Caki2 (cell line): ENCODE results near the gene PDZD4. TPM values are rescaled to one million over a fixed set of nuclear protein-coding genes. Genes with fewer than 3 reads are reported as not detected.

ENCODE experiments used
- DNase-seq: peaks from one replicate; pipeline ENCODE4 v3.0.0-alpha.2; 2015; ENCODE audit warnings: low read depth
- in situ Hi-C: cut with HindIII; loops from 2 replicates; pipeline ENCODE4 v1.10.0; 2016; ENCODE audit warnings: low sequenced_read_pairs, low pct_unique_long_range_greater_than_20kb, mixed read lengths
- total RNA-seq: library from RNA; depleted of rRNA; stranded (reverse); fragments of >200 nt; shearing (Covaris generic); gene quantifications from 2 replicates; pipeline ENCODE4 v1.2.3, GENCODE V29; 2014; ENCODE audit warnings: low replicate concordance

Gene PDZD4
- total RNA-seq, 1 experiment from 2014 or later, result 8.5 TPM

DNA sequence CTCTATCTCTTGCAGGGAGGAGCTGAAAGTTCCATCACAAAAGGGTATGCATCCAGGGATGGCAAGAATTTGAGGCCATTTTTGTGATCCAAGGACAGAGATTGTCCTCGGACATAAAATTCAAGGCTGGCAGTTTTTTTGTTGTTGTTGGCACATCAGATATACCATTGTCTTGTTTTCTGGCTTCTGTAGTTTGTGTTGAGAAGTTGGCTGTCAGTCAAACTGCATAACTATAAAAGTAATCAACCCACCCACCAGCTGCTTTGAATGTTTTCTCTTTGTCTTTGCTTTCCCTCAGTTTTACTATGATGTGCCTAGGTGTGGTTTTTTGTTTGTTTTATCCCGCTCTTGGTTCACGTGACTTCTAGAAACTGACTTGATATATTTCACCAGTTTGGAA is 21.6 kb upstream of the PDZD4 start:
- in situ Hi-C loops, result no loop called here
- DNase-seq, result no peak

GRCh38 chrX:153848325-153848724 is 18.0 kb upstream of the PDZD4 start:
- in situ Hi-C loops, result no loop called here
- DNase-seq, result no peak

- in situ Hi-C loops, result no loop called here
These were observed 15.5 kb upstream of the PDZD4 start for GRCh38 chrX:153845842-153846241.

GRCh38 chrX:153845195-153845594 is 14.9 kb upstream of the PDZD4 start:
- DNase-seq, result no peak
- in situ Hi-C loops, result no loop called here

More at GRCh38 chrX:153845842-153846241, 15.5 kb upstream of the PDZD4 start:
- no peak for DNase-seq

GRCh38 chrX:153844509-153845082 is 14.3 kb upstream of the PDZD4 start:
- in situ Hi-C loops, result no loop called here
- no peak for DNase-seq

DNA sequence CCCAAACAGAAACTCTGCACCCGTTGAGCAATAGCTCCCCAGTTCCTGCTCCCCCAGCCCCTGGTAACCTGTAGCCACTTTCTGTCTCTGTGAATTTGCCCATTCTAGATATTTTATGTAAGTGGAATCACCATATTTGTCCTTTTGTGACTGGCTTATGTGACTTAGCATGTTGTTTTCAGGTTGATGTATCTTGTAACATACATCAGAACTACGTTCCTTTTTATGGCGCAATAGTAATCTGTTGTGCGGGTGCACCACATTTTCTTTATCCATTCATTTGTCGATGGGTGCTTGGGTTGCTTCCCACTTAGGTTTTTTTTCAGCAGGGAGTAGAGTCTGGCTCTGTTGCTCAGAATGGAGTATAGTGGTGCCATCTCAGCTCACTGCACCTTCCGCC is 6.6 kb upstream of the PDZD4 start:
- in situ Hi-C loops, result no loop called here
- no peak for DNase-seq

- no peak for DNase-seq
- in situ Hi-C loops, result no loop called here
These were observed 2.4 kb upstream of the PDZD4 start for GRCh38 chrX:153832728-153833127.

DNA sequence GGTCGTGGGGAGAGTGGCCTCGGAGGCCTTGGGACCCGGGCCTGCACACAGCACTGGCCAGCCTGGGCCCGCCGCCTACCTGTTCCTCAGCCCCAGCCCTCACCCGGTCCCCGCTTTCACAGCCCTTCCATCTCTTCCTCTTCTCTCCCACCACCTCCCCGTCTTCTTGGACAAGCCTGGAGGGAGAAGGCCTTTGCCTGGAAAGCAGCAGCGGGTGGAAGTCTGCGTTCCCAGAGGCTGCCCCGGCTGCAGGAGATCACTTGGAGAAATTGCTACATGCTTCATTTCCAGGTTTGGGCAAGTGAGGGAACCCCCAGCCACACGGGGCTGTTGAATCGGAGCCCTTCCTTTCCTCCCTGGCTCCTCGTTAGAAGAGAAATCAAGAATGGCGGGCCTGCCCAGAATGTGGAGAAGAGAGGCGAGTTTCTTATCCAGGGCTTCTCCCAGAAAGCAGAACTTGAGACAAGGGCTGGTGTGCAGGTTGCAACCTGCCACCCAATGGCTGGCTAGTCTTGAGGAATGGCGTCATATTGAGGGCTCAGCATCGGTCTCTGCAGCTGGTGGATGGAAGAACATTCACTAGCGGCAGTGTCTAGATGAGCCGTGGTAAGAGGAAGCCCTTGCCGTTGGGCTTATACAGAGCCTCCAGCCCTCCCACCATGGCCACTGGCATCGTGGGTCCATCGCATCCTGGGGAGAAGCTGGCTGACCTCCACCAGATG is 1.2 kb upstream of the PDZD4 start:
- in situ Hi-C loops, result no loop called here
- no peak for DNase-seq

DNA sequence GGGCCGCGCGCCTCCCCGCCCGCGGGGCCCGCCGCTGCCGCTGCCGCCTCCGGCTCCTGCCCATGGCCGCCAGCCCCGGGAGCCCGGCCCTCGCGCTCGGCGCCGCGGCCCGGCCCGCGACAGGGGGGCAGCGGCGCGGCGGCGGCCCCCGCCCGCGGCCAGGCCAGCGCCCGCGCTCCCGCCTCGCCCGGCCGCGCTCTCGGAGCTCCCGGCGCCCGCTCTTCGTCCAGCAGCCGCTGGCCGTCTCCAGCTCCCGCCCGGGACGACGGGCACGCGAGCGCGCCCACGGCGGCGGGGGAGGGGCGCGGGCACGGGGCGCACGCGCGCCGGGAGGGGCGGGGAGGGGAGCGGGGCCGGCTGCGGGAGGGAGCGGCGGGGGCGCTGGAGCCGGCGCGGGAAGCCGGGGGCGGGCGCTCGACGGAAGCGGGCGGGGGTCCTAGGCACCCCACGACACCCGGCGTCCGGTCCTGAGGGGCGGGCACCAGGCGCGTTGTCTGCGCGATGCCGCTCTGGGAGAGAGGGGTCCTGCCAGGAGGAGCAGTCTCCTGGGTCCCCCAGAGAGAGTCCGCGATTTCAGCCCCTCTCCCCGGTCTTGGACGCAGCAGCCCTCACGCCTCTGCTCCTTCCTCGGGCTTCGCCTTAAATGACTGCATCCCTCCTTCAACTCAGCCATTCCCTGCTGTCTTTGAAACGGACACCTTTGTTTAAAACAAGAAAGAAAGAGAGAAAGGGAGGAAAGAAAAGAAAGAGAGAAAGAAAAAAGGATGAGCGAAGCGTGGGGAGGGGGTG is 490 bp upstream of the PDZD4 start:
- no peak for DNase-seq
- in situ Hi-C loops, result no loop called here

GRCh38 chrX:153829549-153829798 is 870 bp downstream of the PDZD4 start:
- DNase-seq, result no peak
- in situ Hi-C loops, result no loop called here

- in situ Hi-C loops, result no loop called here
- no peak for DNase-seq
These were observed 1.4 kb downstream of the PDZD4 start for GRCh38 chrX:153828723-153829548.

- in situ Hi-C loops, result no loop called here
- no peak for DNase-seq
These were observed 2.0 kb downstream of the PDZD4 start for GRCh38 chrX:153828308-153828707.

- in situ Hi-C loops, result no loop called here
- no peak for DNase-seq
These were observed 2.4 kb downstream of the PDZD4 start for GRCh38 chrX:153827903-153828302.

DNA sequence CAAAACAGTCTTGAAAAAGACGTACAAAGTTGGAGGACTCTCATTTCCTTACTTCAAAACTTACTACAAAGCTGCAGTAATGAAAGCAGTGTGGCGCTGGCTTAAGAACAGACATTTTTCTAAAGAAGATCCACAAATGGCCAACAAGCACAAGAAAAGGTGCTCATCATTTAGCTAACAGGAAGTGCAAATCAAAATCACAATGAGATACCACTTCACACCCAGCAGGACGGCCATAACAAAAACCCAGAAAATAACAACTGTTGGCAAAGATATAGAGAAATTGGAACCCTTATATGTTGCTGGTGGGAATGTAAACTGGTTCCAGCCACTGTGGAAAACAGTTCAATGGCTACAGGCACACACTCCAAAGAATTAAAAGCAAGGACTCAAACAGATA is 3.3 kb downstream of the PDZD4 start:
- DNase-seq, result no peak
- in situ Hi-C loops, result no loop called here

- in situ Hi-C loops, result no loop called here
- no peak for DNase-seq
These were observed 5.3 kb downstream of the PDZD4 start for GRCh38 chrX:153825042-153825441.

DNA sequence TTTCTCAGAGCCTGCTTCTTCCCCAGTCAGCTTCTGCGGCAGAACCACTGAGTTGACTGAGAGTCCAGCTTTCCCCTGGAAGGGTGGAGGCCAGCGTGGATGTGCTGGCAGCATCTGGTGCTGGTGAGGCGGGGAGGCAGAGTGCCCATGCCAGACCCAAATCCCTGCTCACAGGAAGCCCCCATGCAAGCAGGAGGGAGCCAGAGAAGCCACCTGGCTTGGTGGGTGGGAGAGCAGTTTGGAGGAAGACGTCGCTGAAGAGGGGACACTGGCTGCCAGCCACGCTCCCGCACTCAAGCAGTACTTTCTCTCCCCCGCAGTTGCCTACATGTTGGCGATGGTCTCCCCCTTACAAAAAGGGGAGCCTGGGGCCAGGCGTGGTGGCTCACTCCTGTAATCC is 6.0 kb downstream of the PDZD4 start:
- in situ Hi-C loops, result no loop called here
- no peak for DNase-seq

DNA sequence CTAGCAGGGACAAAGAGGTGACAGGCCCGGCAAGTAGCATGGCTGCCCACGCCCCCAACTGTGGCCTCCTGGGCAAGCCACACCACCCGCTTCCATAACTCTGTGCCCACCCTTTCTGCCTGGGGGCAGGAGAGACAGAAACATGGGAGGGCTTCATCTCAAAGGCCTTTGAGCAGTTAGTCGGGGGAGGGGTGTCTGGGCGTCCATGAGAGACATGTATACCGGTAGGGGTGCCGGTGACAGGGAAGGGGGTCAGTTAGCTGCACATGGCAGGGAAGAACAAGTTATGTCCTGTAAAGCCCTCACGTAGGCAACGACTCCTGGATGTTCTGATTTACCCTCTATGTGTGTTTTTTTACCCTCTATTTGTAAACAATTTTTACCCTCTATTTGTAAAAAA is 9.3 kb downstream of the PDZD4 start:
- in situ Hi-C loops, result no loop called here
- no peak for DNase-seq

- in situ Hi-C loops, result no loop called here
- DNase-seq, result no peak
These were observed 9.7 kb downstream of the PDZD4 start for GRCh38 chrX:153820601-153821000.
